Right renal pelvis (tissue), 4 donors: ENCODE measurements around the gene PNKD. TPM values are rescaled to one million over a fixed set of nuclear protein-coding genes. Genes with fewer than 3 reads are reported as not detected.

Experiments used
- DNase-seq, 4 donors: peaks; one replicate each; pipeline ENCODE4 v3.0.0-alpha.2; 2013; ENCODE audit warnings: low read depth in 4 of 4, low spot score in 3 of 4, missing footprints in 1 of 4
- polyA plus RNA-seq, 4 donors: library from polyadenylated mRNA; unstranded; fragments of 120-200 nt; gene quantifications; one replicate each; pipeline ENCODE4 v1.2.1, GENCODE V29; 2013; ENCODE audit not compliant: insufficient read length in 4 of 4

The PNKD gene
- polyA plus RNA-seq, 4 donors: 103 to 132 (median 111) TPM

DNA sequence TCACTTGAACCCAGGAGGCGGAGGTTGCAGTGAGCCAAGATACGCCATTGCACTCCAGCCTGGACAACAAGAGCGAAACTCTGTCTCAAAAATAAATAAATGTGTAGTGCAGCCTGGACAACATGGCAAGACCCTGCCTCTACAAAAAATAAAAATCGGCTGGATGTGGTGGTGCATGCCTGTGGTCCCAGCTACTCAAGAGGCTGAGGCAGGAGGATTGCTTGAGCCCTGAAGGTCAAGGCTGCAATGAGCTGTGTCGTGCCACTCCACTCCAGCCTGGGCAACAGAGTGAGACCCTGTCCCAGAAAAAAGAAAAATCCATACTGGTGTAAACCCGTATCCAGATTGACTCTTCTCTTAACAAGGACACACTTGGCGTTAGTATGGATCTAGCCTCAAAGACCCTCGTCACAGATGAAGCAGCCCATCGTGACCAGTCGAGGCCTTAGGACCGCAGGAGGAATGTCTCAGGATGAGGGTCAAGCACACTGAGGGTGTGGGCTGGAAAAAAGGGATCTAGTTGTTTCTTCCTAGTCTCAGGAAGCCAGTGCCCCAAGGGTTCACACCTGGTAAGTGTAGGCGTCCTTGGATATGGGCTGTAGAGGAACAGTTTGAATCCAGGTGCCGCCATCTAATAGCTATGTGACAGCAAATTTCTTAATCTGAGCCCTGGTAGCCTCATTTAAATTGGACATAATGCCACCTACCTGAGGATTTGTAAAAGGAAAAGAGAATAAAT is 13.5 kb upstream of the PNKD start:
- DNase-seq: no peak

- DNase-seq: no peak
Measured at GRCh38 chr2:218257390-218257981, 12.8 kb upstream of the PNKD start.

DNA sequence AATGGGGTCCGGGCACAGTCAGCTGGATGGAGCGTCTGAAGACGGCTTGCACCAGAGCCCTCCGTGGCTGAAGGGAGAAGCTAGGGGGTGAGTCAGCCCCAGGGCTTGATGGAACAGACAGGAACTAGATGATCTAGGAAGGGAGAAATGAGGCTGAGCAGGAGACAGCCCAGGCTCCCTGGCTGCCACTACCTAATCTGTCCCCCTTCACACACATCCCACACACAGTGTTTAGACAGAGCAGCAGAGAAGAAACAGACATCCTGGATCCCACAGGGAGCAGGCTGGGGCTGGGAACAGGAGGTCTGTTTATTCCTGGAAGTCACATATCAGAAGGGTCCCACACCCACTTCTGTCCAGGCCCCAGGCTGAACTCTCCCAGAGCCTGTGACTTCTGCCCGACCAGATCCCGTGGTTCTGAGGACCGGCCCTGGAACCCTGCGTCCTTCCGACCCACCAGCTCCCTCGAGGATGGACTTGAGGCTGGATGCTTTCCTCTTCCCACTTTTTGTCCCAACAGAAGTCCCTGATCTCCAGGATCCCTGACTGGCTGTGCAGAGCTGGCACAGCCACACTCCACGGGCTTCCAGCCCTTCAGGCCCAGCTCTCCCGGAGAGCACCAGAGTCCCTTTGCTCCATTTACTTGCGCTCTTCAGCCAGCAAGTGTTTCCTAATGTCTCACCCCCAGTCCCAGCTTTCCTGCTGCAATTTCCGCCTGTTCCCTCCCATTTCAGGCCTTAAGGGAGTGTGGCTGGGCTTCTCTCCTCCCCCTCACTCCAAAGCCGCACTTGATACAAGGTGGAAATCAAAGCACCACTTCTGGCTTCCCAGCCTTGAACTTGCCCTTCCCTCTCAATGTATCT is 11.0 kb upstream of the PNKD start:
- DNase-seq: no peak

GRCh38 chr2:218260166-218260565 is 10.2 kb upstream of the PNKD start:
- DNase-seq: no peak

- peak in 3 of 4 donors; percentile 47 to 51 (median 49) for DNase-seq
Measured at GRCh38 chr2:218260742-218261422, 9.4 kb upstream of the PNKD start, which contains the start of gene GPBAR1. TSS of gene GPBAR1 (plus strand) at chr2:218261015. CDS start at chr2:218262725, 1,710 bp downstream.

- DNase-seq: no peak
Measured at GRCh38 chr2:218261423-218262236, 8.7 kb upstream of the PNKD start.

GRCh38 chr2:218262237-218262600 is 8.1 kb upstream of the PNKD start:
- no peak for DNase-seq

DNA sequence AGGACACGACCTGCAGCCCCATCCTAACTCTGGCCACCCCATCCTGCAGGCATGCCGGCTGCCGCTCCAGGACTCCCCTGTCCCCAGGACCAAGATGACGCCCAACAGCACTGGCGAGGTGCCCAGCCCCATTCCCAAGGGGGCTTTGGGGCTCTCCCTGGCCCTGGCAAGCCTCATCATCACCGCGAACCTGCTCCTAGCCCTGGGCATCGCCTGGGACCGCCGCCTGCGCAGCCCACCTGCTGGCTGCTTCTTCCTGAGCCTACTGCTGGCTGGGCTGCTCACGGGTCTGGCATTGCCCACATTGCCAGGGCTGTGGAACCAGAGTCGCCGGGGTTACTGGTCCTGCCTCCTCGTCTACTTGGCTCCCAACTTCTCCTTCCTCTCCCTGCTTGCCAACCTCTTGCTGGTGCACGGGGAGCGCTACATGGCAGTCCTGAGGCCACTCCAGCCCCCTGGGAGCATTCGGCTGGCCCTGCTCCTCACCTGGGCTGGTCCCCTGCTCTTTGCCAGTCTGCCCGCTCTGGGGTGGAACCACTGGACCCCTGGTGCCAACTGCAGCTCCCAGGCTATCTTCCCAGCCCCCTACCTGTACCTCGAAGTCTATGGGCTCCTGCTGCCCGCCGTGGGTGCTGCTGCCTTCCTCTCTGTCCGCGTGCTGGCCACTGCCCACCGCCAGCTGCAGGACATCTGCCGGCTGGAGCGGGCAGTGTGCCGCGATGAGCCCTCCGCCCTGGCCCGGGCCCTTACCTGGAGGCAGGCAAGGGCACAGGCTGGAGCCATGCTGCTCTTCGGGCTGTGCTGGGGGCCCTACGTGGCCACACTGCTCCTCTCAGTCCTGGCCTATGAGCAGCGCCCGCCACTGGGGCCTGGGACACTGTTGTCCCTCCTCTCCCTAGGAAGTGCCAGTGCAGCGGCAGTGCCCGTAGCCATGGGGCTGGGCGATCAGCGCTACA is 7.4 kb upstream of the PNKD start:
- no peak for DNase-seq

DNA sequence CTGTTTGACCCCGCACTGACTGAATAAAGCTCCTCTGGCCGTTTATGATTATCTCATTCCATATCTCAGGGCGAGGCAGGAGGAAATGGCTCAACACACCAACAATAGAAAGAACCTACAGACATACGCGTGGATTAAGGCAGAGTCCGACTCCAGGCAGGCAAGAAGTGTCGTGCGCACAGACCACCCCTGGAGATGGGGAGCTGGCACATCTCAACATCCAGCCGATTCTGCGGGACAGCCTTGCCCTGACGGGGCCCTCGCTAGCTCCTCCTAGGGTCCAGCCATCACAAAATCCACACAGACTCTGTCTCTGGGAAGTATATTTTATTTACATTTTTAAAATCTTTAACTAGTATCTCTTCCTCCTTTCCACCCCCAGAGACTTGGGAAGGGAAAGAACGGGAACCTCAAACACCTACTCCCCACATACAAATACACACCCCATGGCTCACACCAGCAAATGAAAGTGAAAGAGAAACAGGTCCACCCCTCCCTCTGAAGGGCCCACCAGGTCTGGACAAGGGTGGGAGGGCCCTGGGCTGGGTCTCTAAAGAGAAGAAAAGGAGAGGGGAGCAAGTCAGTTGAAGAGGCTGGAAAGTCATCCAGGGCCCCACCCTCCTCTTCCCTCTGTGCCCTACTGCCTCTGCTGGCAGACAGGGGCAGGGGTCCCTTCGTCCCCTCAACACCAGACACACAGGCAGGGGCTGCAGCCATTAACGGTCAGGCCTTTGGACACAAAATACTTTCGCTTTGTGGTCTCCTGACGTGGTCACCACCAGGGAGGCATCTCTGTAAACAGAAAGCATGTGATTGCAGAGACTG is 6.3 kb upstream of the PNKD start:
- DNase-seq: no peak

DNA sequence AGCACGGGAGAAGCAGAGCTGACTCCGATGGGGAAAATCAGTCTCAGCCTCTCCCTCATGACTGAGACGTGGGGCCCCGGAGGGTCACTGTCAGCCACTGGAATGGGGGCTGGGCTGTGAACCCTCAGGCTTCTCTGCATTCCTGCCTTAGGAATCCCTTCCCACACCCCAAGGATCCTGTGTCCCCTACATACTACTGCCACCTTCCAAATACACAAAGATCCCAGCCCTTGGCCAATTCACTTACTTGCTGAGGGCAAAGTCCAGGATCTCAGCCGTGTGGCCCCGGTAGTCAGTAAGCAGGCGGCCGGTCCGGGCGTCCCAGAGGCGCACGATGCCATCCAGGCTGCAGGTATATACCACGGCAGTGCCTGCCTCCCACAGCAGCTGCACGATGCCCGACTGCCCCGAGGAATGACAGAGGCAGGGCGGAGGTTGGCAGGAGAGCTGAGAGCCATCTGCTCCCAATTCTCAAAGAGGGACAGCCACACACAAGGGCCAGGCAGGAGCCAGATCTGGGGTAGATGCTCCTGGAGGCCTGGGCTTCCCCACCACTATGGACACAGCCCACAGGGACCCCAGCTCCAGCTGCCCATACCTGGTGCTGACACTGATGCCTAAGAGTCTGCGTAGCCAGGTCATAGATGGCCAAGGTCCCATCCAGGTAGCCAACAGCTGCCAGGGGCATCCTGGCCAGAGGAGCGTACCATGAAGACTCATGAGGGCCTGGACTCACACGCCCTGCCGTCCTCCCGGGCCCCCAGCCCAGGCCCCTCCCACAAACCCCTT is 5.4 kb upstream of the PNKD start:
- no peak for DNase-seq

DNA sequence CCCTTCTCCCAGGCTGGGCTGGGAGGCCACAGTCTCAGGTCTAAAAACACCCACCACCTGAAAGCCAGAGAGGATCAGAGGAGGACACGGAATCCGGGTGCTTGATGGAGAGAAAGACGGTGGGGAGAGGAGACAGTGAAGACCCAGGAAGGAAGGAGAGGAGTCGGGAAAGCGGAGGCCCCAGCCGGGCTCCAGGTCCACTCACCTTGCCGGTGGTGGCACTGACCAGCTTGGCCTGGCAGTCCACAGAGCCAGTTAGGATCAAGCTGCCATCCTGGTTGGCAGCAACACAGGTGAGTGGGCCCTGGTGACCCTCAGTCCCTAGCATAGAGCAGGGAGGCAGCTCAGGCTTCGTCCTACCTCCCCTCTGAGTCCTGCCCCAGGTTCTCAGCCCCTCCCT is 4.7 kb upstream of the PNKD start:
- DNase-seq: no peak

- no peak for DNase-seq
Measured at GRCh38 chr2:218266316-218266979, 3.9 kb upstream of the PNKD start.

DNA sequence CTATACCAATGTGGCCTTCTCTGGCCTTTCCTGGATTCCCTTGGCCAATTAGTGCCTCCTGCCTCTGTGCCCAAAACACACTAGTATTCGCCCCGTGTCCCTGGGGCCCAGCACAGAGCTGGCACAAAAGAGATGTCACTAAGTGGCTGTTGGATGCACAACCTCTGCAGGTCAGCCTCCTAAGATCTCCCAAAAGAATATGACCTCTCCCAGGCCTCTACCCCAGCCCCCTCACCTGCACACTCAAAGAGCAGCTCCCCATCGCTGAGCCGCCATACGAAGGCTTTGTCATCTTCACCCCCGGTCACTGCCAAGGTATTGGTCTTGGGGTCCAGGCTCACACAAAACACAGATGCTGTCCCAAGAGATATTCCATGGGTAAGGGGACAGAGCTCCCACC is 3.1 kb upstream of the PNKD start:
- no peak for DNase-seq

- no peak for DNase-seq
Measured at GRCh38 chr2:218270721-218271486, 585 bp downstream of the PNKD start.

DNA sequence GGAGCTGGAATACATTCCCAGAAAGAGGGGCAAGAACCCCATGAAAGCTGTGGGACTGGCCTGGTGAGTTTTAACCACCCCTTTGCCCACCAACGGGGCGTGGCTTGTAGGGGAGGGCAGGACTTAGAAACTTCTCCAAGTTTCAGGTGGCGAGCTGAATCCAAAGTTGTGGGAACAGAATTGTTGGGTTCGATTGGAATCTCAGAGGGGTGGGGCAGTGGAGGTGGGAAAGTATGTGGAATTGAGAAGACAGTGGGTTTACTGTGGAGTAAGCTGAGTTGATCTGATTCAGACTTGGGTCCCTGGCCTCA is 1.1 kb downstream of the PNKD start:
- DNase-seq: no peak

DNA sequence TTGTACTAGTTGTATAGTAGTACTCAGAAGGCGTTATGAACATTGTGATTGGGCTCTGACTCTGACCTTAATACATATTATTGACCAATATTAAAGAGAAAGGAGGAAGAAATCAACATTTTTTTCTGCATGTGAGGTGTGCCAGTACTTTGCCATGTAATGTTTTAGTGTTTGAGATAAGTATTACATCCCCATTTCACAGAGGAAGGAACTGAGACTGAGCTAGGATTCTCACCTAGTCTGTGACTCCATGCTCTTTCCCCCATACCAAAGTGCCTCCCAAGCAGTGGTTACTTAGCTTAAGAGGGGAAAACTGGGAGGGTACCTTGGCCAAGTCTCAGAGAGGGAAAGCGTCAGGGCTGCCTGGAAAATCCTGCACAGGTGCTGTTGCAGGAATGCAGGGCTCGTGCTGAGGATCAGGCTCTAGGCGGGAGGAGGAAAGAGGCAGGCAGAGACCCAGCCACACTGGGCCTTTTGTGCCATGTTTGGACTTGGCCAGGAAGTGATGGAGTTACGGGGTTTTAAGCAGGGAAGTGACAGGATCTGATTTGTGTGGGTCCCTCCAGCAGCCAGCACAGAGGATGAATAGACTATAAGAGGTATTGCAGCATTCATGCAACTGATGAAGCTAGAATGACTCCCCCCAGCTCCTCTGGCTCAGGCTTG is 1.7 kb downstream of the PNKD start:
- DNase-seq: no peak
